Panc1 (cell line): ENCODE data around the gene SSPN.

Experiments used
- POLR2AphosphoS5 ChIP-seq: IDR thresholded peaks from 2 replicates; pipeline ENCODE4 v1.6.1; 2012; ENCODE audit warnings: mild to moderate bottlenecking, low read depth, low read length, moderate library complexity
- SIN3A ChIP-seq: IDR thresholded peaks from 2 replicates; pipeline ENCODE4 v1.6.1; 2012; ENCODE audit warnings: low read depth, mild to moderate bottlenecking, low read length, moderate library complexity, borderline replicate concordance; ENCODE audit not compliant: insufficient read depth
- TCF7L2 ChIP-seq: IDR thresholded peaks from 2 replicates; pipeline ENCODE4 v1.6.1; 2011; ENCODE audit warnings: mild to moderate bottlenecking, low read depth, low read length, inconsistent platforms
- TF ChIP-seq, protein P1 (sequence below): fragments of 450-650 bp; IDR thresholded peaks from 2 replicates; pipeline ENCODE4 v1.5.1; 2017; ENCODE audit warnings: mild to moderate bottlenecking

GRCh38 chr12:26229910-26230309, 34.5 kb downstream of the SSPN start:
- TF ChIP-seq, protein P1, sequence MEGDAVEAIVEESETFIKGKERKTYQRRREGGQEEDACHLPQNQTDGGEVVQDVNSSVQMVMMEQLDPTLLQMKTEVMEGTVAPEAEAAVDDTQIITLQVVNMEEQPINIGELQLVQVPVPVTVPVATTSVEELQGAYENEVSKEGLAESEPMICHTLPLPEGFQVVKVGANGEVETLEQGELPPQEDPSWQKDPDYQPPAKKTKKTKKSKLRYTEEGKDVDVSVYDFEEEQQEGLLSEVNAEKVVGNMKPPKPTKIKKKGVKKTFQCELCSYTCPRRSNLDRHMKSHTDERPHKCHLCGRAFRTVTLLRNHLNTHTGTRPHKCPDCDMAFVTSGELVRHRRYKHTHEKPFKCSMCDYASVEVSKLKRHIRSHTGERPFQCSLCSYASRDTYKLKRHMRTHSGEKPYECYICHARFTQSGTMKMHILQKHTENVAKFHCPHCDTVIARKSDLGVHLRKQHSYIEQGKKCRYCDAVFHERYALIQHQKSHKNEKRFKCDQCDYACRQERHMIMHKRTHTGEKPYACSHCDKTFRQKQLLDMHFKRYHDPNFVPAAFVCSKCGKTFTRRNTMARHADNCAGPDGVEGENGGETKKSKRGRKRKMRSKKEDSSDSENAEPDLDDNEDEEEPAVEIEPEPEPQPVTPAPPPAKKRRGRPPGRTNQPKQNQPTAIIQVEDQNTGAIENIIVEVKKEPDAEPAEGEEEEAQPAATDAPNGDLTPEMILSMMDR, result no peak
- no peak for TF ChIP-seq SIN3A
- no peak for TF ChIP-seq POLR2AphosphoS5
- no peak for TF ChIP-seq TCF7L2
